Natural killer cell (primary cell): ENCODE data around the gene CAMTA1. TPM values are rescaled to one million over a fixed set of nuclear protein-coding genes. Genes with fewer than 3 reads are reported as not detected.

Source experiments
- ATAC-seq, 3 donors: fragments of 150-1000 bp in 2 of 3; fragments of 200-7000 bp in 1 of 3; cut with Tn5 transposase; 1 replicate in 1 of 3; 2 replicates in 2 of 3; pipeline ENCODE4 v1.10.0; 2021; ENCODE audit warnings: mild to moderate bottlenecking in 2 of 3, moderate library complexity in 2 of 3
- DNase-seq, 2 donors: peaks; one replicate each; pipeline versions ENCODE4 v3.0.0 to v3.0.0-alpha.2; 2013 to 2021; ENCODE audit warnings: mixed read lengths in 1 of 2
- H3K27ac ChIP-seq: one replicate; pipeline ENCODE4 v1.5.1; 2013; ENCODE audit warnings: mild to moderate bottlenecking, low read length
- H3K27me3 ChIP-seq: one replicate; pipeline ENCODE4 v1.6.1; 2013; ENCODE audit warnings: low read length; ENCODE audit not compliant: control insufficient read depth, insufficient read depth
- H3K36me3 ChIP-seq: one replicate; pipeline ENCODE4 v1.6.1; 2013; ENCODE audit warnings: low read length; ENCODE audit not compliant: control insufficient read depth, insufficient read depth
- H3K4me1 ChIP-seq: one replicate; pipeline ENCODE4 v1.6.1; 2013; ENCODE audit warnings: low read length; ENCODE audit not compliant: control insufficient read depth, insufficient read depth
- H3K4me3 ChIP-seq: one replicate; pipeline ENCODE4 v1.5.1; 2013; ENCODE audit warnings: low read length
- H3K9me3 ChIP-seq: one replicate; pipeline ENCODE4 v1.6.1; 2013; ENCODE audit warnings: low read length; ENCODE audit not compliant: control insufficient read depth, insufficient read depth
- H3K27ac Mint-ChIP-seq, 2 donors: one replicate each; pipeline ENCODE4 v1.8.0; 2022; ENCODE audit warnings: mild to moderate bottlenecking in 2 of 2, mixed read lengths in 2 of 2, moderate library complexity in 1 of 2
- H3K27me3 Mint-ChIP-seq, 2 donors: one replicate each; pipeline ENCODE4 v1.8.0; 2022; ENCODE audit warnings: low read depth in 2 of 2, mixed read lengths in 2 of 2
- H3K36me3 Mint-ChIP-seq: one replicate; pipeline ENCODE4 v1.8.0; 2022; ENCODE audit warnings: mixed read lengths
- H3K4me1 Mint-ChIP-seq, 2 donors: one replicate each; pipeline ENCODE4 v1.8.0; 2022; ENCODE audit warnings: mixed read lengths in 2 of 2
- H3K4me3 Mint-ChIP-seq: one replicate; pipeline ENCODE4 v1.8.0; 2022; ENCODE audit warnings: mild to moderate bottlenecking, moderate library complexity, mixed read lengths
- H3K9me3 Mint-ChIP-seq, 2 donors: one replicate each; pipeline ENCODE4 v1.8.0; 2022; ENCODE audit warnings: mixed read lengths in 2 of 2
- WGBS: methylation state at CpG from one replicate; pipeline ENCODE4 v1.1.7; 2013; ENCODE audit warnings: missing lambda C conversion rate; ENCODE audit not compliant: insufficient coverage; 5-methylcytosine and 5-hydroxymethylcytosine counted together
- intact Hi-C: fragments of 100-400 bp; cut with micrococcal nuclease; formaldehyde crosslinking; loops from one replicate; pipeline ENCODE4 v1.14.2; 2022
- total RNA-seq, 4 donors: library from RNA; stranded (reverse); fragments of 120-200 nt in 1 of 4; gene quantifications; one replicate each; pipeline versions ENCODE4 v1.2.3 to v1.2.4, GENCODE V29; 2013 to 2022
- TF ChIP-seq, protein P1 (sequence below): fragments of 200-600 bp; IDR thresholded peaks from one replicate; pipeline ENCODE4 v1.8.0; 2022; ENCODE audit warnings: antibody characterized with exemption

Gene CAMTA1
- total RNA-seq, 3 donors from 2014 or later (not counting 1 experiment from before 2014, with no cell fraction given) = 40.6 to 53.3 (median 44.9) TPM

DNA sequence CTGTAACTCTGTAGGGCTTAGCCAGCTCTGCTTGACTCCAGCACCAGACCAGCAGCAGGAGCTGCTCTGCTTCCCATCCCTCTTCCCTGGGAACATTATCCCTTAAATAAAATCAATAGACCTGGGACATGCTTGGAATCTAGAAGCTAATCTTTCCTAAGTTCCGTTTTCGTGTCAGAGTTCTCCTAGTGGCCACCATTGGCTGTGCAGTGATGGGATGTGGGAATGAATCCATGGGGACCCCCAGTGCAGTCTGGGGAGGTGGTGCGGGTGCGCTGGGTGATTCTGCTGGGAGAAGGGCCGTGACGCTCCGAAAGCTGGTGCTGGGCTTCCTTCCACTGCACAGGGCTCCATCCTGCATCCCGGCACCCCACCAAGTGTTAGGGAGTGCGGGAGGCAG, 202.7 kb downstream of the CAMTA1 start:
- intact Hi-C loops = no loop called here
- WGBS = 89% methylated on average over 9 of the region's 9 CpGs
- no peak for DNase-seq
- no peaks in the 10 kb centered on the region for H3K27me3 ChIP-seq
- H3K36me3 ChIP-seq = no peaks in the 10 kb centered on the region
- no peak for ATAC-seq
- no peak overlapping the region for H3K4me3 ChIP-seq
- no peak overlapping the region for H3K4me3 Mint-ChIP-seq
- H3K27ac Mint-ChIP-seq = no peak overlapping the region
- no peaks in the 10 kb centered on the region for H3K36me3 Mint-ChIP-seq
- H3K4me1 ChIP-seq = no peaks in the 10 kb centered on the region
- no peak overlapping the region for H3K27ac ChIP-seq
- no peaks in the 10 kb centered on the region for H3K9me3 ChIP-seq
- no peaks in the 10 kb centered on the region for H3K4me1 Mint-ChIP-seq
- peaks cover 6 to 35% of the 10 kb centered on the region in 2 donors for H3K27me3 Mint-ChIP-seq
- H3K9me3 Mint-ChIP-seq = no peaks in the 10 kb centered on the region
- TF ChIP-seq, protein P1, sequence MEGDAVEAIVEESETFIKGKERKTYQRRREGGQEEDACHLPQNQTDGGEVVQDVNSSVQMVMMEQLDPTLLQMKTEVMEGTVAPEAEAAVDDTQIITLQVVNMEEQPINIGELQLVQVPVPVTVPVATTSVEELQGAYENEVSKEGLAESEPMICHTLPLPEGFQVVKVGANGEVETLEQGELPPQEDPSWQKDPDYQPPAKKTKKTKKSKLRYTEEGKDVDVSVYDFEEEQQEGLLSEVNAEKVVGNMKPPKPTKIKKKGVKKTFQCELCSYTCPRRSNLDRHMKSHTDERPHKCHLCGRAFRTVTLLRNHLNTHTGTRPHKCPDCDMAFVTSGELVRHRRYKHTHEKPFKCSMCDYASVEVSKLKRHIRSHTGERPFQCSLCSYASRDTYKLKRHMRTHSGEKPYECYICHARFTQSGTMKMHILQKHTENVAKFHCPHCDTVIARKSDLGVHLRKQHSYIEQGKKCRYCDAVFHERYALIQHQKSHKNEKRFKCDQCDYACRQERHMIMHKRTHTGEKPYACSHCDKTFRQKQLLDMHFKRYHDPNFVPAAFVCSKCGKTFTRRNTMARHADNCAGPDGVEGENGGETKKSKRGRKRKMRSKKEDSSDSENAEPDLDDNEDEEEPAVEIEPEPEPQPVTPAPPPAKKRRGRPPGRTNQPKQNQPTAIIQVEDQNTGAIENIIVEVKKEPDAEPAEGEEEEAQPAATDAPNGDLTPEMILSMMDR = no peak

- no peaks in the 10 kb centered on the region for H3K27me3 ChIP-seq
- no peaks in the 10 kb centered on the region for H3K36me3 ChIP-seq
- no peaks in the 10 kb centered on the region for H3K9me3 ChIP-seq
- Mint-ChIP-seq H3K27ac (no peak overlapping the region), H3K36me3 (no peaks in the 10 kb centered on the region), H3K4me3 (no peak overlapping the region), H3K9me3 (no peaks in the 10 kb centered on the region), H3K27me3 (peaks cover 6 to 42% of the 10 kb centered on the region in 2 donors), H3K4me1 (no peaks in the 10 kb centered on the region)
- WGBS = 78% methylated on average over 3 of the region's 3 CpGs
- no peak for DNase-seq
- no peak overlapping the region for H3K4me3 ChIP-seq
- H3K27ac ChIP-seq = no peak overlapping the region
- H3K4me1 ChIP-seq = no peaks in the 10 kb centered on the region
- TF ChIP-seq, protein P1 = no peak
- intact Hi-C loops = no loop called here
- ATAC-seq = peak in 1 of 3 donors; percentile 21
These were observed 203.5 kb downstream of the CAMTA1 start for GRCh38 chr1:6988796-6989195.

- TF ChIP-seq, protein P1 = no peak
- H3K4me3 ChIP-seq = no peak overlapping the region
- intact Hi-C loops = no loop called here
- Mint-ChIP-seq H3K27me3 (peaks cover 6 to 46% of the 10 kb centered on the region in 2 donors), H3K4me1 (no peaks in the 10 kb centered on the region), H3K27ac (no peak overlapping the region), H3K9me3 (no peaks in the 10 kb centered on the region), H3K36me3 (no peaks in the 10 kb centered on the region), H3K4me3 (no peak overlapping the region)
- DNase-seq (no peak), ATAC-seq (no peak)
- no peaks in the 10 kb centered on the region for H3K27me3 ChIP-seq
- no peaks in the 10 kb centered on the region for H3K9me3 ChIP-seq
- no peak overlapping the region for H3K27ac ChIP-seq
- WGBS = 79% methylated on average over 13 of the region's 13 CpGs
- no peaks in the 10 kb centered on the region for H3K4me1 ChIP-seq
- no peaks in the 10 kb centered on the region for H3K36me3 ChIP-seq
These were observed 204.2 kb downstream of the CAMTA1 start for GRCh38 chr1:6989212-6990159.
